HepG2 (cell line): Measurements from ENCODE around the gene DSCAM. TPM values are rescaled to one million over a fixed set of nuclear protein-coding genes. Genes with fewer than 3 reads are reported as not detected.

ENCODE experiments used
- ATAC-seq: fragments of 200-7000 bp; cut with Tn5 transposase; 3 replicates; pipeline ENCODE4 v1.9.1; 2020; ENCODE audit warnings: mild to moderate bottlenecking, moderate library complexity
- BruUV-seq: library from RNA; stranded (reverse); fragments of 400-500 nt; replicated peaks from 2 replicates; lab custom pipeline; 2021; lab: Mats Ljungman, UMichigan
- CTCF ChIA-PET: fragments of 300-600 bp; formaldehyde crosslinking; extraction: SDS; loops from one replicate; lab custom pipeline; 2021; ENCODE audit warnings: low total read pairs, inconsistent platforms, low intra/inter-chr PET ratio; lab: Yijun Ruan, JAX
- POLR2A ChIA-PET: fragments of 350-600 bp; sonication (Branson Sonifier 250); formaldehyde crosslinking; loops from one replicate; lab custom pipeline; 2020; ENCODE audit warnings: antibody characterized with exemption, inconsistent platforms; lab: Yijun Ruan, JAX
- DNase-seq: peaks from one replicate; pipeline ENCODE4 v3.0.0-alpha.2; 2015; ENCODE audit warnings: low spot score
- FAIRE-seq: peaks from 3 replicates; lab custom pipeline; 2011; peaks lifted over from hg19 to GRCh38; lab: Jason Lieb, UNC
- H2AFZ ChIP-seq: one replicate; pipeline ENCODE4 v1.6.1; 2011; ENCODE audit warnings: low read length, inconsistent platforms
- H3K27ac ChIP-seq: fragments of 300-600 bp; 3 replicates; pipeline ENCODE4 v1.8.0; 2011; ENCODE audit warnings: mixed run types, mild to moderate bottlenecking, mixed read lengths, low read length, inconsistent platforms; ENCODE audit not compliant: insufficient read depth; ENCODE audit errors: extremely low read length
- H3K27me3 ChIP-seq, 2 experiments: fragments of 200-600 bp in 1 of 2; 2 replicates in 1 of 2; 3 replicates in 1 of 2; pipeline versions ENCODE4 v1.6.0 to v1.8.0; 2011; ENCODE audit warnings: low read length in 2 of 2, mild to moderate bottlenecking in 2 of 2, moderate library complexity in 2 of 2, inconsistent platforms in 1 of 2; ENCODE audit not compliant: insufficient read depth in 2 of 2, control insufficient read depth in 1 of 2
- H3K36me3 ChIP-seq, 2 experiments: fragments of 200-600 bp in 1 of 2; replicated peaks in 1 of 2; 2 replicates in 1 of 2; 3 replicates in 1 of 2; pipeline versions ENCODE4 v1.5.1 to v1.8.0; 2011; ENCODE audit warnings: low read length in 2 of 2, inconsistent platforms in 1 of 2; ENCODE audit not compliant: insufficient read depth in 2 of 2, control insufficient read depth in 1 of 2
- H3K4me1 ChIP-seq: 2 replicates; pipeline ENCODE4 v1.5.1; 2012; ENCODE audit warnings: low read length, inconsistent platforms; ENCODE audit not compliant: insufficient read depth
- H3K4me2 ChIP-seq: 2 replicates; pipeline ENCODE4 v1.6.0; 2011; ENCODE audit warnings: low read depth, low read length, inconsistent platforms
- H3K4me3 ChIP-seq, 3 experiments: fragments of 200-600 bp in 1 of 3; sonication (generic), shearing (Covaris generic) in 1 of 3; replicated peaks in 1 of 3; 2 replicates each; pipeline ENCODE4 v1.5.1; 2011 to 2016; ENCODE audit warnings: low read length in 3 of 3, inconsistent platforms in 2 of 3, low read depth in 2 of 3, mild to moderate bottlenecking in 2 of 3, control low read depth in 1 of 3, mixed read lengths in 1 of 3; ENCODE audit not compliant: insufficient read depth in 1 of 3
- H3K79me2 ChIP-seq: one replicate; pipeline ENCODE4 v1.6.1; 2011; ENCODE audit warnings: low read length, inconsistent platforms; ENCODE audit not compliant: insufficient read depth
- H3K9ac ChIP-seq: 2 replicates; pipeline ENCODE4 v1.6.0; 2011; ENCODE audit warnings: mild to moderate bottlenecking, low read depth, low read length, inconsistent platforms; ENCODE audit not compliant: insufficient read depth
- H3K9me3 ChIP-seq: 2 replicates; pipeline ENCODE4 v1.5.1; 2012; ENCODE audit warnings: mild to moderate bottlenecking, low read length
- H4K20me1 ChIP-seq: 2 replicates; pipeline ENCODE4 v1.6.0; 2011; ENCODE audit warnings: inconsistent platforms, mild to moderate bottlenecking, low read length, moderate library complexity; ENCODE audit not compliant: insufficient read depth
- CCDC6 ChIP-seq: sonication (generic); formaldehyde crosslinking; IDR thresholded peaks from 2 replicates; pipeline ENCODE4 v1.8.1; 2022; ENCODE audit warnings: mild to moderate bottlenecking, missing genetic modification reagents, moderate library complexity
- HMGXB4 ChIP-seq, 2 experiments: sonication (generic) in 1 of 2; formaldehyde crosslinking in 1 of 2; IDR thresholded peaks; 2 replicates each; pipeline versions ENCODE4 v1.4.0 to v1.6.1; 2018 to 2020; ENCODE audit warnings: missing genetic modification reagents in 2 of 2, borderline replicate concordance in 1 of 2, low read depth in 1 of 2, mild to moderate bottlenecking in 1 of 2, missing biosample characterization in 1 of 2
- MEIS2 ChIP-seq: sonication (generic); formaldehyde crosslinking; IDR thresholded peaks from 2 replicates; pipeline ENCODE4 v1.9.0; 2021; ENCODE audit warnings: mild to moderate bottlenecking, missing genetic modification reagents
- MIER3 ChIP-seq: IDR thresholded peaks from 2 replicates; pipeline ENCODE4 v1.6.1; 2016; ENCODE audit warnings: missing compliant biosample characterization, borderline replicate concordance
- NFIC ChIP-seq: IDR thresholded peaks from 2 replicates; pipeline ENCODE4 v1.6.1; 2012; ENCODE audit warnings: mild to moderate bottlenecking, low read length, inconsistent platforms
- NR0B2 ChIP-seq: sonication (generic); formaldehyde crosslinking; IDR thresholded peaks from 2 replicates; pipeline ENCODE4 v1.4.0; 2020; ENCODE audit warnings: mild to moderate bottlenecking, missing genetic modification reagents
- RNF2 ChIP-seq: fragments of 450-650 bp; conservative IDR thresholded peaks from 2 replicates; pipeline ENCODE4 v1.6.1; 2016; ENCODE audit warnings: low read depth
- THRA ChIP-seq: sonication (generic); formaldehyde crosslinking; IDR thresholded peaks from 2 replicates; pipeline ENCODE4 v1.4.0; 2020; ENCODE audit warnings: missing genetic modification reagents, borderline replicate concordance
- USF2 ChIP-seq, 2 experiments: sonication (generic) in 1 of 2; formaldehyde crosslinking in 1 of 2; IDR thresholded peaks; 2 replicates each; pipeline versions ENCODE4 v1.5.1 to v1.6.1; 2011 to 2020; ENCODE audit warnings: borderline replicate concordance in 1 of 2, low read depth in 1 of 2, low read length in 1 of 2, mild to moderate bottlenecking in 1 of 2, missing genetic modification reagents in 1 of 2, moderate library complexity in 1 of 2
- ZKSCAN8 ChIP-seq: IDR thresholded peaks from 2 replicates; pipeline ENCODE4 v1.6.1; 2016; ENCODE audit warnings: borderline replicate concordance, missing genetic modification reagents, missing compliant biosample characterization
- ZNF329 ChIP-seq: sonication (generic); formaldehyde crosslinking; IDR thresholded peaks from 2 replicates; pipeline ENCODE4 v1.9.0; 2021; ENCODE audit warnings: low read depth, mild to moderate bottlenecking, missing genetic modification reagents
- ZNF543 ChIP-seq: sonication (generic); formaldehyde crosslinking; IDR thresholded peaks from 2 replicates; pipeline ENCODE4 v1.4.0; 2020; ENCODE audit warnings: mild to moderate bottlenecking, missing genetic modification reagents
- ZNF616 ChIP-seq: sonication (generic); formaldehyde crosslinking; IDR thresholded peaks from 2 replicates; pipeline ENCODE4 v1.5.0; 2020; ENCODE audit warnings: low read depth, mild to moderate bottlenecking, missing genetic modification reagents
- WGBS: methylation state at CpG from one replicate; pipeline ENCODE4 v1.1.6; 2017; ENCODE audit warnings: low lambda C conversion rate; 5-methylcytosine and 5-hydroxymethylcytosine counted together
- in situ Hi-C: cut with HindIII; loops from 2 replicates; pipeline ENCODE4 v1.10.0; 2017; ENCODE audit warnings: low pct_unique_long_range_greater_than_20kb; ENCODE audit not compliant: extremely low pct_ligation_motif_present
- intact Hi-C: fragments of 100-400 bp; cut with micrococcal nuclease; formaldehyde crosslinking; loops from one replicate; pipeline ENCODE4 v1.10.0; 2022; ENCODE audit not compliant: unreplicated experiment
- polyA plus RNA-seq, 8 experiments: library from polyadenylated mRNA; depleted of rRNA in 3 of 8; stranded (reverse) in 7 of 8; unstranded in 1 of 8; fragments of >200 nt; fragmentation: Illumina TruSeq in 4 of 8; extraction: Trizol in 4 of 8; gene quantifications; 2 replicates each; pipeline versions ENCODE4 v1.2.1 to v1.2.3, GENCODE V29; 2011 to 2016; ENCODE audit warnings: low read depth in 4 of 8, missing spikeins in 1 of 8, mixed read lengths in 1 of 8; ENCODE audit not compliant: insufficient read depth in 1 of 8
- total RNA-seq, 5 experiments: library from RNA; depleted of rRNA; stranded (reverse); fragments of >200 nt; fragmentation: Illumina TruSeq; extraction: Trizol; gene quantifications; 2 replicates each; pipeline ENCODE4 v1.2.3, GENCODE V29; 2016; ENCODE audit warnings: low read depth in 1 of 5

DSCAM gene
- total and polyA plus RNA-seq, 2 of the 13 experiments (the other 11 are each of a cell fraction or from before 2014, with no cell fraction given), result not detected

- ChIA-PET CTCF (no interaction called here), POLR2A (no interaction called here)
- Histone ChIP-seq H2AFZ (no peak overlapping the region), H3K36me3 (no peaks in the 10 kb centered on the region), H3K27ac (no peak overlapping the region), H3K4me2 (no peak overlapping the region), H3K9me3 (peaks cover 76% of the 10 kb centered on the region), H3K4me3 (no peak overlapping the region), H3K79me2 (no peaks in the 10 kb centered on the region), H3K27me3 (no peaks in the 10 kb centered on the region), H4K20me1 (no peaks in the 10 kb centered on the region), H3K4me1 (no peaks in the 10 kb centered on the region), H3K9ac (no peak overlapping the region)
- DNase-seq, result no peak
- TF ChIP-seq ZKSCAN8 (no peak), ZNF543 (CRISPR knock-in tag) (no peak), MIER3 (no peak), ZNF616 (CRISPR knock-in tag) (no peak), ZNF329 (CRISPR knock-in tag) (no peak), NFIC (no peak), MEIS2 (CRISPR knock-in tag) (no peak)
- intact Hi-C loops, result no loop called here
- in situ Hi-C loops, result loop anchor here (25.0 kb wide), 1 partner anchor 313 kb away; no protein-coding TSS in a partner anchor
- FAIRE-seq, result no peak
- ATAC-seq, result no peak
- BruUV-seq, result no TSS peak
- WGBS, result 12% methylated on average over 3 of the region's 3 CpGs
Measured at GRCh38 chr21:40099809-40100208, 747.1 kb downstream of the DSCAM start.

- FAIRE-seq (no peak), ATAC-seq (no peak), DNase-seq (no peak)
- no peak overlapping the region for H3K4me2 ChIP-seq
- H3K9me3 ChIP-seq, result peaks cover 82% of the 10 kb centered on the region
- BruUV-seq, result no TSS peak
- H3K27ac ChIP-seq, result no peak overlapping the region
- no peak overlapping the region for H2AFZ ChIP-seq
- in situ Hi-C loops, result no loop called here
- no peaks in the 10 kb centered on the region for H3K4me1 ChIP-seq
- H3K4me3 ChIP-seq, result no peak overlapping the region
- intact Hi-C loops, result no loop called here
- H3K27me3 ChIP-seq, result no peaks in the 10 kb centered on the region
- ChIA-PET POLR2A (no interaction called here), CTCF (no interaction called here)
- whole genome bisulfite sequencing, result 6% methylated on average over 3 of the region's 3 CpGs
- no peaks in the 10 kb centered on the region for H3K36me3 ChIP-seq
- H3K79me2 ChIP-seq, result no peaks in the 10 kb centered on the region
- no peaks in the 10 kb centered on the region for H4K20me1 ChIP-seq
- H3K9ac ChIP-seq, result no peak overlapping the region
- TF ChIP-seq USF2 (IDR thresholded peaks at IDR 0.05; ENCODE audit: low read depth, low read length) (no peak), USF2 (CRISPR knock-in tag; IDR thresholded peaks at IDR 0.05; ENCODE audit: borderline replicate concordance) (no peak), NR0B2 (no peak), CCDC6 (no peak), RNF2 (no peak), THRA (CRISPR knock-in tag) (no peak), HMGXB4 (CRISPR knock-in tag; IDR thresholded peaks at IDR 0.05; ENCODE audit: borderline replicate concordance in 1 of 2, low read depth in 1 of 2) (no peak)
Measured at GRCh38 chr21:40095477-40095876, 751.5 kb downstream of the DSCAM start.
